Mesenchymal stem cell (in vitro differentiated cells and primary cell): Measurements from ENCODE around the gene CDH4.

Experiments
- DNase-seq: peaks from one replicate; pipeline ENCODE4 v3.0.0-alpha.2; 2013
- H2AFZ ChIP-seq: one replicate; pipeline ENCODE4 v1.6.1; 2013; ENCODE audit warnings: low read depth, mild to moderate bottlenecking, control low read depth, inconsistent platforms, low read length, moderate library complexity
- H2AK5ac ChIP-seq: 2 replicates; pipeline ENCODE4 v1.6.1; 2013; ENCODE audit warnings: low read length, moderate library complexity, mild to moderate bottlenecking, inconsistent platforms; ENCODE audit not compliant: severe bottlenecking
- H2BK120ac ChIP-seq: one replicate; pipeline ENCODE4 v1.6.1; 2013; ENCODE audit warnings: low read depth, mild to moderate bottlenecking, inconsistent platforms, low read length, moderate library complexity
- H2BK12ac ChIP-seq, 2 experiments: one replicate each; pipeline ENCODE4 v1.6.1; 2013; ENCODE audit warnings: inconsistent platforms in 2 of 2, low read length in 2 of 2, mild to moderate bottlenecking in 2 of 2, moderate library complexity in 2 of 2, control low read depth in 1 of 2
- H2BK15ac ChIP-seq: one replicate; pipeline ENCODE4 v1.6.1; 2013; ENCODE audit warnings: mild to moderate bottlenecking, low read depth, inconsistent platforms; ENCODE audit not compliant: poor library complexity, severe bottlenecking
- H2BK5ac ChIP-seq: 2 replicates; pipeline ENCODE4 v1.6.1; 2013; ENCODE audit warnings: low read depth, mild to moderate bottlenecking, low read length, control low read depth, inconsistent platforms; ENCODE audit not compliant: poor library complexity, severe bottlenecking
- H3K14ac ChIP-seq, 2 experiments: one replicate each; pipeline ENCODE4 v1.6.1; 2013; ENCODE audit warnings: inconsistent platforms in 2 of 2, low read length in 2 of 2, control low read depth in 1 of 2, mild to moderate bottlenecking in 1 of 2, moderate library complexity in 1 of 2
- H3K18ac ChIP-seq, 2 experiments: one replicate each; pipeline ENCODE4 v1.6.1; 2013; ENCODE audit warnings: inconsistent platforms in 2 of 2, low read length in 2 of 2, control low read depth in 1 of 2, low read depth in 1 of 2, mild to moderate bottlenecking in 1 of 2
- H3K23ac ChIP-seq, 2 experiments: one replicate each; pipeline ENCODE4 v1.6.1; 2013; ENCODE audit warnings: inconsistent platforms in 2 of 2, low read length in 2 of 2, mild to moderate bottlenecking in 2 of 2, moderate library complexity in 2 of 2, control low read depth in 1 of 2
- H3K27ac ChIP-seq: 2 replicates; pipeline ENCODE4 v1.5.1; 2013; ENCODE audit warnings: mild to moderate bottlenecking, moderate library complexity, low read length, control low read depth, inconsistent platforms; ENCODE audit not compliant: poor library complexity, severe bottlenecking
- H3K27me3 ChIP-seq, 2 experiments: 2 replicates each; pipeline versions ENCODE4 v1.6.1 to v1.7.0; 2013; ENCODE audit warnings: low read length in 2 of 2, mild to moderate bottlenecking in 2 of 2, moderate library complexity in 2 of 2, control low read depth in 1 of 2, inconsistent platforms in 1 of 2; ENCODE audit not compliant: control insufficient read depth in 1 of 2, insufficient read depth in 1 of 2
- H3K36me3 ChIP-seq, 2 experiments: 2 replicates each; pipeline versions ENCODE4 v1.6.1 to v1.7.0; 2013; ENCODE audit warnings: low read length in 2 of 2, control low read depth in 1 of 2, inconsistent platforms in 1 of 2, low read depth in 1 of 2, mild to moderate bottlenecking in 1 of 2; ENCODE audit not compliant: insufficient read depth in 2 of 2, control insufficient read depth in 1 of 2
- H3K4ac ChIP-seq, 2 experiments: one replicate each; pipeline ENCODE4 v1.6.1; 2013; ENCODE audit warnings: inconsistent platforms in 2 of 2, low read length in 2 of 2, mild to moderate bottlenecking in 2 of 2, moderate library complexity in 2 of 2, control low read depth in 1 of 2, low read depth in 1 of 2
- H3K4me1 ChIP-seq: 2 replicates; pipeline ENCODE4 v1.6.1; 2013; ENCODE audit warnings: low read depth, low read length, control low read depth; ENCODE audit not compliant: control insufficient read depth, insufficient read depth
- H3K4me2 ChIP-seq: 2 replicates; pipeline ENCODE4 v1.6.1; 2013; ENCODE audit warnings: low read length, mild to moderate bottlenecking, inconsistent platforms; ENCODE audit not compliant: poor library complexity, severe bottlenecking
- H3K4me3 ChIP-seq, 2 experiments: 2 replicates each; pipeline versions ENCODE4 v1.5.1 to v1.7.0; 2013; ENCODE audit warnings: low read length in 2 of 2, mild to moderate bottlenecking in 2 of 2, control low read depth in 1 of 2, low read depth in 1 of 2; ENCODE audit not compliant: insufficient read depth in 1 of 2
- H3K79me1 ChIP-seq: replicated peaks from 2 replicates; pipeline ENCODE4 v1.6.1; 2013; ENCODE audit warnings: mild to moderate bottlenecking, control low read depth, low read length, inconsistent platforms; ENCODE audit not compliant: poor library complexity, severe bottlenecking
- H3K9ac ChIP-seq: 2 replicates; pipeline ENCODE4 v1.7.0; 2013; ENCODE audit warnings: mild to moderate bottlenecking, low read length, moderate library complexity
- H3K9me3 ChIP-seq: 2 replicates; pipeline ENCODE4 v1.7.0; 2013; ENCODE audit warnings: mild to moderate bottlenecking, low read length; ENCODE audit not compliant: control insufficient read depth
- H4K8ac ChIP-seq: one replicate; pipeline ENCODE4 v1.6.1; 2013; ENCODE audit warnings: inconsistent platforms, mild to moderate bottlenecking, low read length, moderate library complexity
- H4K91ac ChIP-seq: one replicate; pipeline ENCODE4 v1.6.1; 2013; ENCODE audit warnings: mild to moderate bottlenecking, low read length, inconsistent platforms
- WGBS: methylation state at CpG from one replicate; pipeline ENCODE4 v1.1.7; 2013; ENCODE audit warnings: mixed read lengths; 5-methylcytosine and 5-hydroxymethylcytosine counted together

Gene CDH4

DNA sequence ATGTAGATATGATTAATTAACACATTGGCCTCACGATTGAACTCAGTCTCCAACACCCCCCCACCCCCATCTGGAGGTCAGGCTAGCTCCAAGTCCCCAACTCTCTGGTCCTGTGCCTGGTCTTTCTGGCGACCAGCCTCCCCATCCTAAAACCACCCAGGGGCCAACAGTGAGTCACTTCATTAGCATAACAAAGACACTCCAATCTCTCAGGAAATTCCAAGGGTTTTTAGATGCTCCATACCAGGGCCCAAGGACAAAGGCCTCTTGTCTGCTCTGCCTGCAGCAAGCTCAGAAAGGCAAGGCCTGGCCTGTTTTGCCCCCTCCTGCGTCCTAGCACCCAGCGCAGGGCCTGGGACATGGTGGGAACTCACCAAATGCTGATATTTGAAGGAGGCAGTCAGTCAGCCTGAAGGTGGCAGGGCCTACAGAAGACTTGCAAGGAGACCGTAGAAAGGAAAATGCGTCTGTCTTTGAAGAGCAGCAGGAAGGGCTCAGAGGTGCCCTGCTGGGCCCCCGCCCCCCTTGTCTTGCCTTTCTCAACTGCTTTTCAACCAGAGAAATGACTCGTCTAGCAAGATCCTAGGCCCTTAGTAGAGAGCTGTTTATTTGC is 184.7 kb downstream of the CDH4 start:
- Histone ChIP-seq H2AFZ (no peak overlapping the region), H2BK12ac (no peak overlapping the region), H2BK15ac (no peak overlapping the region), H2BK5ac (no peak overlapping the region), H3K4me3 (no peak overlapping the region), H3K27me3 (peaks cover 0 to 36% of the 10 kb centered on the region in 2 experiments), H2AK5ac (no peak overlapping the region), H3K4me2 (no peak overlapping the region), H4K91ac (no peak overlapping the region), H3K18ac (no peak overlapping the region), H3K23ac (no peak overlapping the region), H2BK120ac (no peak overlapping the region), H3K9me3 (no peaks in the 10 kb centered on the region), H3K27ac (peak overlapping the region; percentile 27), H3K14ac (no peak overlapping the region), H3K9ac (no peak overlapping the region), H3K4ac (no peak overlapping the region), H3K79me1 (peaks cover 2% of the 10 kb centered on the region), H3K4me1 (peaks cover 33% of the 10 kb centered on the region), H3K36me3 (no peaks in the 10 kb centered on the region), H4K8ac (no peak overlapping the region)
- 4% methylated on average over 6 of the region's 8 CpGs for WGBS
- DNase-seq, result peak; percentile 37

- Histone ChIP-seq H3K79me1 (peaks cover 2% of the 10 kb centered on the region), H3K9me3 (no peaks in the 10 kb centered on the region), H2AK5ac (no peak overlapping the region), H3K27ac (peak overlapping the region; percentile 27), H3K4me1 (peaks cover 37% of the 10 kb centered on the region), H2BK12ac (no peak overlapping the region), H3K14ac (no peak overlapping the region), H2AFZ (no peak overlapping the region), H2BK15ac (no peak overlapping the region), H2BK5ac (no peak overlapping the region), H3K27me3 (peaks cover 0 to 39% of the 10 kb centered on the region in 2 experiments), H3K4me3 (no peak overlapping the region), H2BK120ac (no peak overlapping the region), H3K4me2 (no peak overlapping the region), H4K8ac (no peak overlapping the region), H3K36me3 (no peaks in the 10 kb centered on the region), H3K18ac (no peak overlapping the region), H4K91ac (no peak overlapping the region), H3K4ac (no peak overlapping the region), H3K9ac (no peak overlapping the region), H3K23ac (no peak overlapping the region)
- peak; percentile 36 for DNase-seq
- 59% methylated on average over 28 of the region's 28 CpGs for WGBS
Observed at GRCh38 chr20:61437280-61438206, 185.5 kb downstream of the CDH4 start.

GRCh38 chr20:61438285-61438684 is 186.2 kb downstream of the CDH4 start:
- H3K18ac ChIP-seq, result no peak overlapping the region
- H3K4me1 ChIP-seq, result peaks cover 40% of the 10 kb centered on the region
- H4K8ac ChIP-seq, result no peak overlapping the region
- H3K23ac ChIP-seq, result no peak overlapping the region
- H3K27ac ChIP-seq, result no peak overlapping the region
- no peaks in the 10 kb centered on the region for H3K36me3 ChIP-seq
- WGBS, result 92% methylated on average over 3 of the region's 3 CpGs
- no peak overlapping the region for H3K4ac ChIP-seq
- H3K79me1 ChIP-seq, result peaks cover 2% of the 10 kb centered on the region
- peaks cover 0 to 39% of the 10 kb centered on the region in 2 experiments for H3K27me3 ChIP-seq
- H2BK120ac ChIP-seq, result no peak overlapping the region
- no peak overlapping the region for H2AFZ ChIP-seq
- H2BK12ac ChIP-seq, result no peak overlapping the region
- H3K14ac ChIP-seq, result no peak overlapping the region
- H3K4me2 ChIP-seq, result no peak overlapping the region
- no peak overlapping the region for H2AK5ac ChIP-seq
- no peak overlapping the region for H4K91ac ChIP-seq
- DNase-seq, result no peak
- no peak overlapping the region for H2BK5ac ChIP-seq
- H3K9me3 ChIP-seq, result no peaks in the 10 kb centered on the region
- H2BK15ac ChIP-seq, result no peak overlapping the region
- H3K9ac ChIP-seq, result no peak overlapping the region
- H3K4me3 ChIP-seq, result no peak overlapping the region

GRCh38 chr20:61439251-61439650 is 187.2 kb downstream of the CDH4 start:
- DNase-seq, result no peak
- Histone ChIP-seq H2BK12ac (no peak overlapping the region), H2AFZ (no peak overlapping the region), H3K36me3 (no peaks in the 10 kb centered on the region), H4K8ac (no peak overlapping the region), H3K79me1 (peaks cover 2% of the 10 kb centered on the region), H3K27ac (no peak overlapping the region), H3K4me1 (peaks cover 40% of the 10 kb centered on the region), H4K91ac (no peak overlapping the region), H2BK5ac (no peak overlapping the region), H3K23ac (no peak overlapping the region), H3K4ac (no peak overlapping the region), H3K4me2 (no peak overlapping the region), H3K4me3 (no peak overlapping the region), H3K18ac (no peak overlapping the region), H3K27me3 (peaks cover 0 to 31% of the 10 kb centered on the region in 2 experiments), H2BK15ac (no peak overlapping the region), H3K9me3 (no peaks in the 10 kb centered on the region), H3K14ac (peak overlapping the region in 1 of 2 experiments; percentile 44), H2BK120ac (no peak overlapping the region), H2AK5ac (no peak overlapping the region), H3K9ac (no peak overlapping the region)
- 95% methylated on average over 7 of the region's 7 CpGs for WGBS
